Measurements from ENCODE around the gene PSMC4. TPM values are rescaled to one million over a fixed set of nuclear protein-coding genes. Genes with fewer than 3 reads are reported as not detected.
"Not testable (repeated sequence)": the region's sequence is repeated elsewhere in the genome, so short reads cannot be mapped to it uniquely, and the experiment has no call there.

PSMC4 gene
- total RNA-seq, 1 donor from 2014 or later, result 101 TPM

GRCh38 chr19:39953915-39954314 is 17.1 kb upstream of the PSMC4 start:
- Mint-ChIP-seq H3K9me3 (ENCODE audit: unreplicated experiment) (no peaks in the 10 kb centered on the region), H3K4me1 (ENCODE audit: unreplicated experiment) (peaks cover 13% of the 10 kb centered on the region), H3K36me3 (ENCODE audit: low read depth, unreplicated experiment) (no peaks in the 10 kb centered on the region), H3K27me3 (ENCODE audit: unreplicated experiment) (peaks cover 3% of the 10 kb centered on the region), H3K27ac (ENCODE audit: unreplicated experiment) (no peak overlapping the region), H3K4me3 (ENCODE audit: unreplicated experiment) (no peak overlapping the region)
- TF ChIP-seq CTCF (IDR thresholded peaks at IDR 0.05; ENCODE audit: unreplicated experiment), result no peak
- no peak for DNase-seq (ENCODE audit: low spot score)

DNA sequence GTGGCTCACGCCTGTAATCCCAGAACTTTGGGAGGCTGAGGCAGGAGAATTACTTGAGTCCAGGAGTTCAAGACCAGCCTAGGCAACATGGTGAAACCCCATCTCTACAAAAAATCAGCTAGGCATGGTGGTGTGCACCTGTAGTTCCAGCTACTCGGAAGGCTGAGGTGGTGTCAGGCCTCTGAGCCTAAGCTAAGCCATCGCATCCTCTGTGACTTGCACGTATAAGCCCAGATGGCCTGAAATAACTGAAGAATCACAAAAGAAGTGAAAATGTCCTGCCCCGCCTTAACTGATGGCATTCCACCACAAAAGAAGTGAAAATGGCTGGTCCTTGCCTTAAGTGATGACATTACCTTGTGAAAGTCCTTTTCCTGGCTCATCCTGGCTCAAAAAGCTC is 13.1 kb upstream of the PSMC4 start:
- H3K4me1 Mint-ChIP-seq (ENCODE audit: unreplicated experiment), result peaks cover 16% of the 10 kb centered on the region

GRCh38 chr19:39958942-39959341 is 12.0 kb upstream of the PSMC4 start:
- H3K4me3 Mint-ChIP-seq (ENCODE audit: unreplicated experiment); H3K9me3 Mint-ChIP-seq (ENCODE audit: unreplicated experiment); H3K4me1 Mint-ChIP-seq (ENCODE audit: unreplicated experiment); H3K27ac Mint-ChIP-seq (ENCODE audit: unreplicated experiment); H3K36me3 Mint-ChIP-seq (ENCODE audit: low read depth, unreplicated experiment); H3K27me3 Mint-ChIP-seq (ENCODE audit: unreplicated experiment); DNase-seq (ENCODE audit: low spot score): not testable (repeated sequence)

More for the DNA sequence above, 13.1 kb upstream of the PSMC4 start:
- H3K4me3 Mint-ChIP-seq (ENCODE audit: unreplicated experiment); H3K27ac Mint-ChIP-seq (ENCODE audit: unreplicated experiment); H3K27me3 Mint-ChIP-seq (ENCODE audit: unreplicated experiment); H3K9me3 Mint-ChIP-seq (ENCODE audit: unreplicated experiment); DNase-seq (ENCODE audit: low spot score); H3K36me3 Mint-ChIP-seq (ENCODE audit: low read depth, unreplicated experiment): not testable (repeated sequence)

DNA sequence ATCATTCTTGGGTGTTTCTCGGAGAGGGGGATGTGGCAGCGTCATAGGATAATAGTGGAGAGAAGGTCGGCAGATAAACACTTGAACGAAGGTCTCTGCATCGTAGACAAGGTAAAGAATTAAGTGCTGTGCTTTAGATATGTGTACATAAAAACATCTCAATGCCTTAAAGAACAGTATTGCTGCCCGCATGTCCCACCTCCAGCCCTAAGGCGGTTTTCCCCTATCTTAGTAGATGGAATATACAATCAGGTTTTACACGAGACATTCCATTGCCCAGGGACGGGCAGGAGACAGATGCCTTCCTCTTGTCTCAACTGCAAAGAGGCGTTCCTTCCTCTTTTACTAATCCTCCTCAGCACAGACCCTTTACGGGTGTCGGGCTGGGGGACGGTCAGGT is 11.6 kb upstream of the PSMC4 start:
- DNase-seq (ENCODE audit: low spot score); H3K4me1 Mint-ChIP-seq (ENCODE audit: unreplicated experiment); H3K9me3 Mint-ChIP-seq (ENCODE audit: unreplicated experiment); H3K27ac Mint-ChIP-seq (ENCODE audit: unreplicated experiment); H3K36me3 Mint-ChIP-seq (ENCODE audit: low read depth, unreplicated experiment); H3K27me3 Mint-ChIP-seq (ENCODE audit: unreplicated experiment); H3K4me3 Mint-ChIP-seq (ENCODE audit: unreplicated experiment): not testable (repeated sequence)

DNA sequence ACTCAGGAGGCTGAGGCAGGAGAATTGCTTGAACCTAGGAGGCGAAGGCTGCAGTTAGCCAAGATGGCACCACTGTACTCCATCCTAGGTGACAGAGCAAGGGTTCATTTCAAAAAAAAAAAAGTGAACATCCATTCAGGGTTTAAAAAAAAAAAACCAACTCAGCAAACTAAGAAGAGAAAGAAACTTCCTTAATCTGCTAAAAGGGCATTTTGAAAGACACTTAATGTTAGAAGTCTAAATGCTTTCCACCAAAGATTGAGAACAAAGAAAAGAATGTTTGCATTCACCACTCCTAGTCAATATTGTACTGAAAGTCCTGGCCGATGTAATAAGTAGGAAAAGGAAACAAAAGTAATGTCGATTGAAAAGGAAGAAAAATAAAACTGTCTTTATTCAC is 7.1 kb upstream of the PSMC4 start:
- H3K27ac Mint-ChIP-seq (ENCODE audit: unreplicated experiment), result no peak overlapping the region
- DNase-seq (ENCODE audit: low spot score), result no peak
- no peaks in the 10 kb centered on the region for H3K9me3 Mint-ChIP-seq (ENCODE audit: unreplicated experiment)
- no peak for TF ChIP-seq CTCF (IDR thresholded peaks at IDR 0.05; ENCODE audit: unreplicated experiment)
- H3K4me3 Mint-ChIP-seq (ENCODE audit: unreplicated experiment), result no peak overlapping the region
- H3K4me1 Mint-ChIP-seq (ENCODE audit: unreplicated experiment), result peaks cover 8% of the 10 kb centered on the region
- H3K27me3 Mint-ChIP-seq (ENCODE audit: unreplicated experiment), result no peaks in the 10 kb centered on the region
- no peaks in the 10 kb centered on the region for H3K36me3 Mint-ChIP-seq (ENCODE audit: low read depth, unreplicated experiment)

- peaks cover 11% of the 10 kb centered on the region for H3K4me1 Mint-ChIP-seq (ENCODE audit: unreplicated experiment)
Measured at GRCh38 chr19:39966617-39967016, 4.3 kb upstream of the PSMC4 start.

More at GRCh38 chr19:39966617-39967016, 4.3 kb upstream of the PSMC4 start:
- Mint-ChIP-seq H3K36me3 (ENCODE audit: low read depth, unreplicated experiment) (no peaks in the 10 kb centered on the region), H3K27me3 (ENCODE audit: unreplicated experiment) (peaks cover 7% of the 10 kb centered on the region), H3K4me3 (ENCODE audit: unreplicated experiment) (no peak overlapping the region), H3K9me3 (ENCODE audit: unreplicated experiment) (no peaks in the 10 kb centered on the region), H3K27ac (ENCODE audit: unreplicated experiment) (no peak overlapping the region)
- no peak for TF ChIP-seq CTCF (IDR thresholded peaks at IDR 0.05; ENCODE audit: unreplicated experiment)
- no peak for DNase-seq (ENCODE audit: low spot score)
